ENCODE results near the gene CHRM5.

- TF ChIP-seq CTCF (IDR thresholded peaks at IDR 0.05; ENCODE audit: low read depth, low read length) (no peak), POLR2A (IDR thresholded peaks at IDR 0.05; ENCODE audit: extremely low read depth, insufficient read length) (no peak), MYC (IDR thresholded peaks at IDR 0.05; ENCODE audit: low read depth, low read length) (no peak)
Observed at GRCh38 chr15:33985751-33986150, 17.5 kb downstream of the CHRM5 start.

Measured in NB4 (cell line).